Thyroid gland (tissue), 4 donors: ENCODE measurements around the gene KRTAP21-3.

ENCODE experiments used
- CTCF ChIP-seq, 6 experiments: fragments of 200-600 bp in 3 of 6; fragments of 450-650 bp in 3 of 6; sonication (generic) in 3 of 6; IDR thresholded peaks; one replicate each; pipeline ENCODE4 v1.5.1; 2016 to 2019; ENCODE audit warnings: antibody characterized with exemption in 6 of 6, mild to moderate bottlenecking in 2 of 6, inconsistent platforms in 1 of 6, moderate library complexity in 1 of 6
- POLR2A ChIP-seq, 2 donors: fragments of 450-650 bp; IDR thresholded peaks; one replicate each; pipeline ENCODE4 v1.6.1; 2017; ENCODE audit warnings: antibody characterized with exemption in 2 of 2, mild to moderate bottlenecking in 2 of 2, moderate library complexity in 1 of 2

GRCh38 chr21:30668776-30669175 is 49.8 kb downstream of the KRTAP21-3 start:
- TF ChIP-seq CTCF (IDR thresholded peaks at IDR 0.05) (no peak), POLR2A (IDR thresholded peaks at IDR 0.05) (no peak)
